MM.1S (cell line): ENCODE data around the gene CDK5RAP3.

Experiments
- EZH2 ChIP-seq: fragments of 300-600 bp; sonication (generic); optimal IDR thresholded peaks from 2 replicates; pipeline ENCODE3; 2017; ENCODE audit warnings: low read depth, mild to moderate bottlenecking, antibody characterized with exemption, low read length, mixed read lengths
- TF ChIP-seq, protein P1 (sequence below): fragments of 300-600 bp; sonication (generic); IDR thresholded peaks from 2 replicates; pipeline ENCODE4 v1.5.1; 2016; ENCODE audit warnings: antibody characterized with exemption, low read length, mixed read lengths

DNA sequence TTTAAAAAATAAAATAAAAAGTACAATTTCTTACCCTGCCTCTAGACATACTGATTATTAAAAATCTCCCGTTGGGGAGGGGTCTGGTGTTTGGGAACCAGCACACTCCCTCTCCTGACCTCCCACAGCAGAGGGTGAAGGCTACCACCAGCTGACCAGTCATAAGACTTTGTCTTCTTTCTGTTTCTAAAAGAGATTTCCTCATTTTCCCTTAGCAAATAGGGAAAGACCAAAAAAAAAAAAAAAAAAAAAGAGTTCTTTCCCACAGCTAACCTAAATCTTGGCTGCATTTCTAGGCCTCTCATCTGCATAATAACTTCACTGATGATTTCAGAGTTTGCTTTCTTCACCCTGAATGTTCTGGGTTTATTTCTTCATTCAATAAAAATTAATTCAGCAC lies 30.3 kb downstream of the CDK5RAP3 start:
- TF ChIP-seq, protein P1, sequence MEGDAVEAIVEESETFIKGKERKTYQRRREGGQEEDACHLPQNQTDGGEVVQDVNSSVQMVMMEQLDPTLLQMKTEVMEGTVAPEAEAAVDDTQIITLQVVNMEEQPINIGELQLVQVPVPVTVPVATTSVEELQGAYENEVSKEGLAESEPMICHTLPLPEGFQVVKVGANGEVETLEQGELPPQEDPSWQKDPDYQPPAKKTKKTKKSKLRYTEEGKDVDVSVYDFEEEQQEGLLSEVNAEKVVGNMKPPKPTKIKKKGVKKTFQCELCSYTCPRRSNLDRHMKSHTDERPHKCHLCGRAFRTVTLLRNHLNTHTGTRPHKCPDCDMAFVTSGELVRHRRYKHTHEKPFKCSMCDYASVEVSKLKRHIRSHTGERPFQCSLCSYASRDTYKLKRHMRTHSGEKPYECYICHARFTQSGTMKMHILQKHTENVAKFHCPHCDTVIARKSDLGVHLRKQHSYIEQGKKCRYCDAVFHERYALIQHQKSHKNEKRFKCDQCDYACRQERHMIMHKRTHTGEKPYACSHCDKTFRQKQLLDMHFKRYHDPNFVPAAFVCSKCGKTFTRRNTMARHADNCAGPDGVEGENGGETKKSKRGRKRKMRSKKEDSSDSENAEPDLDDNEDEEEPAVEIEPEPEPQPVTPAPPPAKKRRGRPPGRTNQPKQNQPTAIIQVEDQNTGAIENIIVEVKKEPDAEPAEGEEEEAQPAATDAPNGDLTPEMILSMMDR: no peak
- TF ChIP-seq EZH2: no peak
